ES-I3 (cell line): ENCODE results near the gene CMBL.
"Not testable (repeated sequence)": the region's sequence is repeated elsewhere in the genome, so short reads cannot be mapped to it uniquely, and the experiment has no call there.

ENCODE experiments used
- H3K36me3 ChIP-seq: 2 replicates; pipeline ENCODE4 v1.6.1; 2013; ENCODE audit warnings: mild to moderate bottlenecking, low read length, control low read depth, moderate library complexity; ENCODE audit not compliant: insufficient read depth
- H3K4me1 ChIP-seq: 2 replicates; pipeline ENCODE4 v1.6.1; 2013; ENCODE audit warnings: mild to moderate bottlenecking, control low read depth, low read length; ENCODE audit not compliant: insufficient read depth
- H3K9ac ChIP-seq: 2 replicates; pipeline ENCODE4 v1.6.1; 2013; ENCODE audit warnings: low read depth, mild to moderate bottlenecking, low read length, moderate library complexity
- H3K9me3 ChIP-seq: 2 replicates; pipeline ENCODE4 v1.6.1; 2013; ENCODE audit warnings: mild to moderate bottlenecking, low read length, moderate library complexity; ENCODE audit not compliant: control insufficient read depth, insufficient read depth

The CMBL gene

GRCh38 chr5:10275991-10276390, 31.7 kb downstream of the CMBL start:
- H3K4me1 ChIP-seq = peaks cover 12% of the 10 kb centered on the region
- H3K36me3 ChIP-seq = no peaks in the 10 kb centered on the region
- H3K9ac ChIP-seq = no peak overlapping the region

GRCh38 chr5:10275460-10275859, 32.2 kb downstream of the CMBL start:
- Histone ChIP-seq H3K36me3 (no peaks in the 10 kb centered on the region), H3K4me1 (peaks cover 17% of the 10 kb centered on the region), H3K9me3 (no peaks in the 10 kb centered on the region), H3K9ac (no peak overlapping the region)

More at GRCh38 chr5:10275991-10276390, 31.7 kb downstream of the CMBL start:
- H3K9me3 ChIP-seq = no peaks in the 10 kb centered on the region

- peaks cover 21% of the 10 kb centered on the region for H3K4me1 ChIP-seq
- H3K36me3 ChIP-seq, H3K9ac ChIP-seq, H3K9me3 ChIP-seq: not testable (repeated sequence)
Measured at GRCh38 chr5:10272875-10273209, 34.9 kb downstream of the CMBL start.

GRCh38 chr5:10272053-10272874, 35.4 kb downstream of the CMBL start:
- H3K4me1 ChIP-seq = peaks cover 21% of the 10 kb centered on the region

GRCh38 chr5:10268100-10268499, 39.6 kb downstream of the CMBL start:
- Histone ChIP-seq H3K36me3 (peaks cover 9% of the 10 kb centered on the region; the same call in 1 of the 2 replicates), H3K9ac (no peak overlapping the region), H3K4me1 (peaks cover 11% of the 10 kb centered on the region), H3K9me3 (no peaks in the 10 kb centered on the region)

More at GRCh38 chr5:10272053-10272874, 35.4 kb downstream of the CMBL start:
- Histone ChIP-seq H3K9ac (no peak overlapping the region), H3K36me3 (no peaks in the 10 kb centered on the region), H3K9me3 (no peaks in the 10 kb centered on the region)

GRCh38 chr5:10266839-10267238, 40.9 kb downstream of the CMBL start:
- Histone ChIP-seq H3K4me1 (peaks cover 8% of the 10 kb centered on the region), H3K36me3 (peaks cover 21% of the 10 kb centered on the region), H3K9me3 (no peaks in the 10 kb centered on the region), H3K9ac (no peak overlapping the region)

- H3K9me3 ChIP-seq = no peaks in the 10 kb centered on the region
- peaks cover 8% of the 10 kb centered on the region for H3K4me1 ChIP-seq
- no peak overlapping the region for H3K9ac ChIP-seq
- peaks cover 27% of the 10 kb centered on the region for H3K36me3 ChIP-seq
Measured at GRCh38 chr5:10266137-10266536, 41.6 kb downstream of the CMBL start.

- no peaks in the 10 kb centered on the region for H3K9me3 ChIP-seq
- H3K4me1 ChIP-seq = peaks cover 4% of the 10 kb centered on the region
- H3K9ac ChIP-seq = no peak overlapping the region
- H3K36me3 ChIP-seq = peaks cover 34% of the 10 kb centered on the region
Measured at GRCh38 chr5:10265245-10266109, 42.2 kb downstream of the CMBL start.

- Histone ChIP-seq H3K36me3 (peaks cover 41% of the 10 kb centered on the region), H3K9me3 (no peaks in the 10 kb centered on the region), H3K9ac (no peak overlapping the region), H3K4me1 (no peaks in the 10 kb centered on the region)
Measured at GRCh38 chr5:10264604-10265003, 43.1 kb downstream of the CMBL start.

- Histone ChIP-seq H3K9me3 (no peaks in the 10 kb centered on the region), H3K4me1 (no peaks in the 10 kb centered on the region), H3K9ac (no peak overlapping the region), H3K36me3 (peaks cover 57% of the 10 kb centered on the region)
Measured at GRCh38 chr5:10262995-10263394, 44.7 kb downstream of the CMBL start.

GRCh38 chr5:10262121-10262774, 45.5 kb downstream of the CMBL start:
- Histone ChIP-seq H3K36me3 (peaks cover 64% of the 10 kb centered on the region), H3K4me1 (no peaks in the 10 kb centered on the region), H3K9ac (no peak overlapping the region), H3K9me3 (no peaks in the 10 kb centered on the region)

GRCh38 chr5:10261065-10261464, 46.6 kb downstream of the CMBL start:
- Histone ChIP-seq H3K9me3 (no peaks in the 10 kb centered on the region), H3K9ac (no peak overlapping the region), H3K4me1 (no peaks in the 10 kb centered on the region), H3K36me3 (peaks cover 75% of the 10 kb centered on the region)

- Histone ChIP-seq H3K4me1 (no peaks in the 10 kb centered on the region), H3K9ac (no peak overlapping the region), H3K9me3 (no peaks in the 10 kb centered on the region), H3K36me3 (peaks cover 81% of the 10 kb centered on the region)
Measured at GRCh38 chr5:10259899-10260298, 47.8 kb downstream of the CMBL start.

GRCh38 chr5:10257870-10258269, 49.8 kb downstream of the CMBL start:
- Histone ChIP-seq H3K9me3 (no peaks in the 10 kb centered on the region), H3K9ac (no peak overlapping the region), H3K36me3 (peaks cover 88% of the 10 kb centered on the region), H3K4me1 (no peaks in the 10 kb centered on the region)
